HepG2 (cell line): ENCODE measurements around the gene PSMD3. TPM values are rescaled to one million over a fixed set of nuclear protein-coding genes. Genes with fewer than 3 reads are reported as not detected.

Experiments used
- HDAC6 ChIP-seq: fragments of 200-600 bp; sonication (generic); IDR thresholded peaks from 2 replicates; pipeline ENCODE4 v1.7.0; 2017; ENCODE audit warnings: mild to moderate bottlenecking, antibody characterized with exemption, low read length, low read depth
- IKZF4 ChIP-seq: sonication (generic); formaldehyde crosslinking; IDR thresholded peaks from 2 replicates; pipeline ENCODE4 v1.5.1; 2020; ENCODE audit warnings: borderline replicate concordance, mild to moderate bottlenecking, low read depth, missing genetic modification reagents; ENCODE audit errors: not compliant biosample characterization
- KLF15 ChIP-seq: sonication (generic); formaldehyde crosslinking; IDR thresholded peaks from 2 replicates; pipeline ENCODE4 v1.8.1; 2023; ENCODE audit warnings: borderline replicate concordance, mild to moderate bottlenecking, inconsistent platforms, missing genetic modification reagents, mixed read lengths
- NFIC ChIP-seq: IDR thresholded peaks from 2 replicates; pipeline ENCODE4 v1.6.1; 2012; ENCODE audit warnings: mild to moderate bottlenecking, low read length, inconsistent platforms
- PITX1 ChIP-seq: sonication (generic); formaldehyde crosslinking; IDR thresholded peaks from 2 replicates; pipeline ENCODE4 v1.5.1; 2020; ENCODE audit warnings: mild to moderate bottlenecking, missing genetic modification reagents
- STAG1 ChIP-seq: sonication (generic); formaldehyde crosslinking; IDR thresholded peaks from 2 replicates; pipeline ENCODE4 v1.4.0; 2020; ENCODE audit warnings: missing genetic modification reagents
- TBX3 ChIP-seq: fragments of 450-650 bp; IDR thresholded peaks from 2 replicates; pipeline ENCODE4 v1.6.1; 2017; ENCODE audit warnings: antibody characterized with exemption, mild to moderate bottlenecking, inconsistent platforms, borderline replicate concordance
- ZNF407 ChIP-seq: sonication (generic); formaldehyde crosslinking; IDR thresholded peaks from one replicate; pipeline ENCODE4 v1.5.1; 2020; ENCODE audit warnings: mild to moderate bottlenecking, missing genetic modification reagents; ENCODE audit errors: not compliant biosample characterization
- ZNF670 ChIP-seq: sonication (generic); formaldehyde crosslinking; IDR thresholded peaks from 2 replicates; pipeline ENCODE4 v1.8.0; 2022; ENCODE audit warnings: mild to moderate bottlenecking, missing genetic modification reagents, borderline replicate concordance
- ZNF878 ChIP-seq: sonication (generic); formaldehyde crosslinking; IDR thresholded peaks from 2 replicates; pipeline ENCODE4 v1.8.1; 2023; ENCODE audit warnings: mild to moderate bottlenecking, missing genetic modification reagents, moderate library complexity
- polyA plus RNA-seq, 8 experiments: library from polyadenylated mRNA; depleted of rRNA in 3 of 8; stranded (reverse) in 7 of 8; unstranded in 1 of 8; fragments of >200 nt; fragmentation: Illumina TruSeq in 4 of 8; extraction: Trizol in 4 of 8; gene quantifications; 2 replicates each; pipeline versions ENCODE4 v1.2.1 to v1.2.3, GENCODE V29; 2011 to 2016; ENCODE audit warnings: low read depth in 4 of 8, missing spikeins in 1 of 8, mixed read lengths in 1 of 8; ENCODE audit not compliant: insufficient read depth in 1 of 8
- total RNA-seq, 5 experiments: library from RNA; depleted of rRNA; stranded (reverse); fragments of >200 nt; fragmentation: Illumina TruSeq; extraction: Trizol; gene quantifications; 2 replicates each; pipeline ENCODE4 v1.2.3, GENCODE V29; 2016; ENCODE audit warnings: low read depth in 1 of 5
- TF ChIP-seq, protein P1 (sequence below): sonication (generic); formaldehyde crosslinking; IDR thresholded peaks from 2 replicates; pipeline ENCODE4 v1.5.1; 2020; ENCODE audit warnings: missing genetic modification reagents, mild to moderate bottlenecking, borderline replicate concordance
- TF ChIP-seq, protein P2 (sequence below): sonication (generic); formaldehyde crosslinking; IDR thresholded peaks from 2 replicates; pipeline ENCODE4 v1.4.0; 2020; ENCODE audit warnings: missing genetic modification reagents, borderline replicate concordance
- TF ChIP-seq, protein P3 (sequence below): sonication (generic); formaldehyde crosslinking; IDR thresholded peaks from 2 replicates; pipeline ENCODE4 v1.4.0; 2020; ENCODE audit warnings: missing genetic modification reagents

The PSMD3 gene
- total and polyA plus RNA-seq, 2 of the 13 experiments (the other 11 are each of a cell fraction or from before 2014, with no cell fraction given), result 97.4 to 146 TPM

GRCh38 chr17:40026816-40027613 is 46.4 kb downstream of the PSMD3 start (continued):
- TF ChIP-seq ZNF407 (CRISPR knock-in tag) (no peak), HDAC6 (no peak), PITX1 (no peak), IKZF4 (CRISPR knock-in tag) (no peak), ZNF670 (no peak), TBX3 (no peak), ZNF878 (CRISPR knock-in tag) (no peak), STAG1 (CRISPR knock-in tag) (peak; percentile 84), KLF15 (CRISPR knock-in tag) (no peak), NFIC (no peak)
- TF ChIP-seq, protein P1, sequence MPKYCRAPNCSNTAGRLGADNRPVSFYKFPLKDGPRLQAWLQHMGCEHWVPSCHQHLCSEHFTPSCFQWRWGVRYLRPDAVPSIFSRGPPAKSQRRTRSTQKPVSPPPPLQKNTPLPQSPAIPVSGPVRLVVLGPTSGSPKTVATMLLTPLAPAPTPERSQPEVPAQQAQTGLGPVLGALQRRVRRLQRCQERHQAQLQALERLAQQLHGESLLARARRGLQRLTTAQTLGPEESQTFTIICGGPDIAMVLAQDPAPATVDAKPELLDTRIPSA (CRISPR knock-in tag), result no peak
- TF ChIP-seq, protein P2, sequence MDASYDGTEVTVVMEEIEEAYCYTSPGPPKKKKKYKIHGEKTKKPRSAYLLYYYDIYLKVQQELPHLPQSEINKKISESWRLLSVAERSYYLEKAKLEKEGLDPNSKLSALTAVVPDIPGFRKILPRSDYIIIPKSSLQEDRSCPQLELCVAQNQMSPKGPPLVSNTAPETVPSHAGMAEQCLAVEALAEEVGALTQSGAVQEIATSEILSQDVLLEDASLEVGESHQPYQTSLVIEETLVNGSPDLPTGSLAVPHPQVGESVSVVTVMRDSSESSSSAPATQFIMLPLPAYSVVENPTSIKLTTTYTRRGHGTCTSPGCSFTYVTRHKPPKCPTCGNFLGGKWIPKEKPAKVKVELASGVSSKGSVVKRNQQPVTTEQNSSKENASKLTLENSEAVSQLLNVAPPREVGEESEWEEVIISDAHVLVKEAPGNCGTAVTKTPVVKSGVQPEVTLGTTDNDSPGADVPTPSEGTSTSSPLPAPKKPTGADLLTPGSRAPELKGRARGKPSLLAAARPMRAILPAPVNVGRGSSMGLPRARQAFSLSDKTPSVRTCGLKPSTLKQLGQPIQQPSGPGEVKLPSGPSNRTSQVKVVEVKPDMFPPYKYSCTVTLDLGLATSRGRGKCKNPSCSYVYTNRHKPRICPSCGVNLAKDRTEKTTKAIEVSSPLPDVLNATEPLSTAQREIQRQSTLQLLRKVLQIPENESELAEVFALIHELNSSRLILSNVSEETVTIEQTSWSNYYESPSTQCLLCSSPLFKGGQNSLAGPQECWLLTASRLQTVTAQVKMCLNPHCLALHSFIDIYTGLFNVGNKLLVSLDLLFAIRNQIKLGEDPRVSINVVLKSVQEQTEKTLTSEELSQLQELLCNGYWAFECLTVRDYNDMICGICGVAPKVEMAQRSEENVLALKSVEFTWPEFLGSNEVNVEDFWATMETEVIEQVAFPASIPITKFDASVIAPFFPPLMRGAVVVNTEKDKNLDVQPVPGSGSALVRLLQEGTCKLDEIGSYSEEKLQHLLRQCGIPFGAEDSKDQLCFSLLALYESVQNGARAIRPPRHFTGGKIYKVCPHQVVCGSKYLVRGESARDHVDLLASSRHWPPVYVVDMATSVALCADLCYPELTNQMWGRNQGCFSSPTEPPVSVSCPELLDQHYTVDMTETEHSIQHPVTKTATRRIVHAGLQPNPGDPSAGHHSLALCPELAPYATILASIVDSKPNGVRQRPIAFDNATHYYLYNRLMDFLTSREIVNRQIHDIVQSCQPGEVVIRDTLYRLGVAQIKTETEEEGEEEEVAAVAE (CRISPR knock-in tag), result no peak
- TF ChIP-seq, protein P3, sequence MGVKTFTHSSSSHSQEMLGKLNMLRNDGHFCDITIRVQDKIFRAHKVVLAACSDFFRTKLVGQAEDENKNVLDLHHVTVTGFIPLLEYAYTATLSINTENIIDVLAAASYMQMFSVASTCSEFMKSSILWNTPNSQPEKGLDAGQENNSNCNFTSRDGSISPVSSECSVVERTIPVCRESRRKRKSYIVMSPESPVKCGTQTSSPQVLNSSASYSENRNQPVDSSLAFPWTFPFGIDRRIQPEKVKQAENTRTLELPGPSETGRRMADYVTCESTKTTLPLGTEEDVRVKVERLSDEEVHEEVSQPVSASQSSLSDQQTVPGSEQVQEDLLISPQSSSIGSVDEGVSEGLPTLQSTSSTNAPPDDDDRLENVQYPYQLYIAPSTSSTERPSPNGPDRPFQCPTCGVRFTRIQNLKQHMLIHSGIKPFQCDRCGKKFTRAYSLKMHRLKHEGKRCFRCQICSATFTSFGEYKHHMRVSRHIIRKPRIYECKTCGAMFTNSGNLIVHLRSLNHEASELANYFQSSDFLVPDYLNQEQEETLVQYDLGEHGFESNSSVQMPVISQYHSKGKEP, result no peak
